Esophagus squamous epithelium (tissue), 5 donors: ENCODE results near the gene NAA60. TPM values are rescaled to one million over a fixed set of nuclear protein-coding genes. Genes with fewer than 3 reads are reported as not detected.
"Not testable (repeated sequence)": the region's sequence is repeated elsewhere in the genome, so short reads cannot be mapped to it uniquely, and the experiment has no call there.

Experiments used
- DNase-seq: peaks from one replicate; lab custom pipeline; 2025; lab: John Stamatoyannopoulos, UW
- H3K27ac ChIP-seq, 4 donors: fragments of 200-600 bp; sonication (generic); one replicate each; pipeline ENCODE4 v1.5.1; 2016 to 2019; ENCODE audit warnings: mild to moderate bottlenecking in 1 of 4
- H3K27me3 ChIP-seq, 4 donors: fragments of 200-600 bp; sonication (generic); 1 replicate in 3 of 4; 2 replicates in 1 of 4; pipeline versions ENCODE4 v1.5.1 to v1.6.0; 2017 to 2021; ENCODE audit warnings: antibody characterized with exemption in 1 of 4
- H3K36me3 ChIP-seq, 3 donors: fragments of 200-600 bp; sonication (generic); one replicate each; pipeline ENCODE4 v1.5.1; 2016 to 2019
- H3K4me1 ChIP-seq, 3 donors: fragments of 200-600 bp; sonication (generic); one replicate each; pipeline ENCODE4 v1.5.1; 2017 to 2019
- H3K4me3 ChIP-seq, 4 donors: fragments of 200-600 bp; sonication (generic); 1 replicate in 3 of 4; 2 replicates in 1 of 4; pipeline ENCODE4 v1.5.1; 2016 to 2019; ENCODE audit warnings: mild to moderate bottlenecking in 2 of 4, moderate library complexity in 1 of 4
- H3K9me3 ChIP-seq, 3 donors: fragments of 200-600 bp; sonication (generic); one replicate each; pipeline ENCODE4 v1.5.1; 2016 to 2019
- POLR2A ChIP-seq, 4 donors: fragments of 450-650 bp; IDR thresholded peaks; one replicate each; pipeline ENCODE4 v1.6.1; 2017; ENCODE audit warnings: antibody characterized with exemption in 4 of 4, mild to moderate bottlenecking in 4 of 4, moderate library complexity in 3 of 4
- WGBS, 2 donors: methylation state at CpG; one replicate each; pipeline ENCODE4 v1.1.5; 2018; 5-methylcytosine and 5-hydroxymethylcytosine counted together
- intact Hi-C: fragments of 100-400 bp; cut with DNase I; formaldehyde crosslinking; loops from one replicate; pipeline ENCODE4 v1.15.0; 2022
- total RNA-seq, 4 donors: library from RNA; depleted of rRNA; stranded (reverse); fragments of >200 nt; gene quantifications; one replicate each; pipeline ENCODE4 v1.1.0, GENCODE V29; 2016
- TF ChIP-seq, protein P1 (sequence below), 6 experiments: fragments of 450-650 bp in 4 of 6; fragments of 200-600 bp in 2 of 6; sonication (generic) in 2 of 6; IDR thresholded peaks; one replicate each; pipeline ENCODE4 v1.5.1; 2016 to 2019; ENCODE audit warnings: antibody characterized with exemption in 6 of 6, mild to moderate bottlenecking in 4 of 6, moderate library complexity in 4 of 6
- donor health status: DM: yes; HTN: yes; CAD: no.

The NAA60 gene
- total RNA-seq, 4 donors from 2014 or later: 21.0 to 31.6 (median 23.7) TPM

DNA sequence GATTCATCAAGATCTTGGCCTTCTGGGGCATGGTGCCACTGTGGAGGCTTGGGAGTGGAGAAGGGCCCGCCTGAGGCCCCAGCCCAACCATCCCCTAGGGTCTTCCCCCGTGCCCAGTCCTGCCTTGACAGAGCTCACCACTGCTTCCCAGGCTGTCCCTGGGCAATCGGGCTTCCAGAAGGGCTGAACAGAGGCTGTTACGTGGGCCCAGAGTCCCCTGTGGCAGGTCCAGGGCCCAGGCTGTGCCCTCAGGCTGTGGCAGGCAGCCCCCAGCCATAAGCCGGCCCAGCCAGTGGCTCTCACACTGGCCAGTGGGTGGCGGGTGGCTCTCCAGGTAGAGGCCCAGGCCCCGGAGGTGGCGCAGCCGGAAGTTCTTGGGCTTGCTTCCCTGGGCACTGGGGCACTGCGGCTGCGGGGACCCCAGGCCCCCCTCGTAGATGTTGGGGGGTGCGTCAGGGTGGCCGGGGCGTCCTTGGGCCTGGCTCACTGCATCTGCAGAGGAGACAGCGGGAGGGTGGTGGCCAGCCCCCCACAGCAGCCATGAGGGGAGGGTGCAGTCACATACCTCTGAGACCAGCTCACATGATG is 51.0 kb downstream of the NAA60 start:
- H3K4me1 ChIP-seq: peaks cover 0 to 14% (median 0%) of the 10 kb centered on the region in 3 donors
- H3K27ac ChIP-seq: no peak overlapping the region
- H3K4me3 ChIP-seq: no peak overlapping the region
- 83 to 100% methylated on average over 2 to 3 of the region's 16 CpGs for WGBS, 2 donors
- no peak for DNase-seq
- H3K9me3 ChIP-seq: no peaks in the 10 kb centered on the region
- TF ChIP-seq, protein P1, sequence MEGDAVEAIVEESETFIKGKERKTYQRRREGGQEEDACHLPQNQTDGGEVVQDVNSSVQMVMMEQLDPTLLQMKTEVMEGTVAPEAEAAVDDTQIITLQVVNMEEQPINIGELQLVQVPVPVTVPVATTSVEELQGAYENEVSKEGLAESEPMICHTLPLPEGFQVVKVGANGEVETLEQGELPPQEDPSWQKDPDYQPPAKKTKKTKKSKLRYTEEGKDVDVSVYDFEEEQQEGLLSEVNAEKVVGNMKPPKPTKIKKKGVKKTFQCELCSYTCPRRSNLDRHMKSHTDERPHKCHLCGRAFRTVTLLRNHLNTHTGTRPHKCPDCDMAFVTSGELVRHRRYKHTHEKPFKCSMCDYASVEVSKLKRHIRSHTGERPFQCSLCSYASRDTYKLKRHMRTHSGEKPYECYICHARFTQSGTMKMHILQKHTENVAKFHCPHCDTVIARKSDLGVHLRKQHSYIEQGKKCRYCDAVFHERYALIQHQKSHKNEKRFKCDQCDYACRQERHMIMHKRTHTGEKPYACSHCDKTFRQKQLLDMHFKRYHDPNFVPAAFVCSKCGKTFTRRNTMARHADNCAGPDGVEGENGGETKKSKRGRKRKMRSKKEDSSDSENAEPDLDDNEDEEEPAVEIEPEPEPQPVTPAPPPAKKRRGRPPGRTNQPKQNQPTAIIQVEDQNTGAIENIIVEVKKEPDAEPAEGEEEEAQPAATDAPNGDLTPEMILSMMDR (IDR thresholded peaks at IDR 0.05): no peak
- no peak for TF ChIP-seq POLR2A (IDR thresholded peaks at IDR 0.05)
- no peaks in the 10 kb centered on the region for H3K36me3 ChIP-seq
- no peaks in the 10 kb centered on the region for H3K27me3 ChIP-seq
- intact Hi-C loops: no loop called here

- Histone ChIP-seq H3K4me1 (peaks cover 0 to 18% (median 2%) of the 10 kb centered on the region in 3 donors), H3K36me3 (no peaks in the 10 kb centered on the region), H3K27ac (no peak within 1 kb of the TSS), H3K9me3 (no peaks in the 10 kb centered on the region), H3K4me3 (no peak within 1 kb of the TSS), H3K27me3 (no peaks in the 10 kb centered on the region)
- WGBS, 2 donors: 67 to 100% methylated on average over 1 to 2 of the region's 3 CpGs
- intact Hi-C loops: no loop called here
- no peak for TF ChIP-seq POLR2A (IDR thresholded peaks at IDR 0.05)
- DNase-seq: no peak
These were observed 51.7 kb downstream of the NAA60 start, which contains the start of gene C16orf90 for GRCh38 chr16:3495176-3495575. Gene C16orf90 (minus strand): TSS chr16:3495489. CDS start chr16:3495421, 68 bp downstream.

DNA sequence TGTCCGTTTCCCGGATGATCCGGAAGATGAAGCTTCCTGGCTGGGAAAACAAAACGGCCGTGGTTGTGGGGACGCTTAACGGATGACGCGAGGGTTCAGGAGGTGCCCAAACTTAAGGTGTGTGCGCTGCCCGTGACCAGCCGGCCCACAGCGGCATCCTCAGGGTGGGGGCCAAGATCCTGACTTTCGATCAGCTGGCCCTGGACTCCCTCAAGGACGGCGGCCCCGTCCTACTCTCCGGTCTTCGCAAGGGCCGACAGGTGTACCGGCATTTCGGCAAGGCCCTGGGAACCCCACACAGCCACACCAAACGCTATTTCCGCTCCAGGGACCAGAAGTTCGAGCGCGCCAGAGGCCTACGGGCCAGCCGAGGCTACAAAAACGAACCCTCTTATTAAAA is 52.9 kb downstream of the NAA60 start:
- DNase-seq: no peak
- peaks cover 3 to 21% (median 7%) of the 10 kb centered on the region in 3 donors for H3K4me1 ChIP-seq
- H3K4me3 ChIP-seq: no peak overlapping the region
- H3K27me3 ChIP-seq: no peaks in the 10 kb centered on the region
- no peaks in the 10 kb centered on the region for H3K9me3 ChIP-seq
- TF ChIP-seq, protein P1 (IDR thresholded peaks at IDR 0.05): no peak
- TF ChIP-seq POLR2A (IDR thresholded peaks at IDR 0.05): no peak
- no peak overlapping the region for H3K27ac ChIP-seq
- WGBS, 2 donors: 92 to 93% methylated on average over 12 to 18 of the region's 30 CpGs
- intact Hi-C loops: no loop called here
- no peaks in the 10 kb centered on the region for H3K36me3 ChIP-seq

DNA sequence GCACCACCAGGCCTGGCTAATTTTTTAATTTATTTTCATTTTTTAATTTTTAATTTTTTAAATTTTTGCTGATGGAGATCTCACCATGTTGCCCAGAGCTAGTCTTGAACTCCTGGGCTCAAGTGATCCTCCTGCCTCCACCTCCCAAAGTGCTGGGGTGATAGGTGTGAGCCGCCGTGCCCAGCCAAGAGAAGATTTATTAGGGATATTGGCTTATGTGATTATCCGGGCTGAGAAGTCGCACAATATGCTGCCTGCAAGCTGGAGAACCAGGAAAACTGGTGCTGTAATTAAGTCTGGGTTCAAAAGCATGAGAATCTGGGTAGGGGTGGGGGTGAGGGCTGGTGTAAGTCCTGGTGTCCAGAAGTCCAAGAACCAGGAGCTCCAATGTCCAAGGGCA is 54.3 kb downstream of the NAA60 start:
- TF ChIP-seq POLR2A (IDR thresholded peaks at IDR 0.05): no peak
- TF ChIP-seq, protein P1 (IDR thresholded peaks at IDR 0.05): no peak
- intact Hi-C loops: no loop called here
- 88 to 94% methylated on average over 3 to 4 of the region's 4 CpGs for WGBS, 2 donors
- H3K4me3 ChIP-seq: no peak overlapping the region
- H3K27me3 ChIP-seq: no peaks in the 10 kb centered on the region
- no peaks in the 10 kb centered on the region for H3K9me3 ChIP-seq
- H3K36me3 ChIP-seq: no peaks in the 10 kb centered on the region
- DNase-seq: no peak
- no peak overlapping the region for H3K27ac ChIP-seq
- H3K4me1 ChIP-seq: peaks cover 10 to 34% (median 20%) of the 10 kb centered on the region in 3 donors

GRCh38 chr16:3498988-3499387 is 55.5 kb downstream of the NAA60 start:
- Histone ChIP-seq H3K36me3 (no peaks in the 10 kb centered on the region), H3K4me1 (peaks cover 10 to 38% (median 27%) of the 10 kb centered on the region in 3 donors), H3K27ac (no peak overlapping the region), H3K9me3 (no peaks in the 10 kb centered on the region), H3K4me3 (no peak overlapping the region), H3K27me3 (no peaks in the 10 kb centered on the region)
- TF ChIP-seq, protein P1 (IDR thresholded peaks at IDR 0.05): no peak
- no peak for TF ChIP-seq POLR2A (IDR thresholded peaks at IDR 0.05)
- 92 to 95% methylated on average over 16 of the region's 16 CpGs for WGBS, 2 donors
- intact Hi-C loops: no loop called here
- no peak for DNase-seq

DNA sequence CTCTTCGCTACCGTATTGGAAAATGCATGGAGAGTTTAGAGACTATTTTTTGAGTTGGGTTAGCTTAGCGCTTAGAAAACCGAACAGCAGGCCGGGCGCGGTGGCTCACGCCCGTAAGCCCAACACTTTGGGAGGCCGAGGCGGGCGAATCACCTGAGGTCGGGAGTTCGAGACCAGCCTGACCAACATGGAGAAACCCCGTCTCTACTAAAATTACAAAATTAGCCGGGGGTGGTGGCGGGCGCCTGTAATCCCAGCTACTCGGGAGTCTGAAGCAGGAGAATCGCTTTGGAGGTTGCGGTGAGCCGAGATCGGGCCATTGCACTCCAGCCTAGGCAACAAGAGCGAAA is 57.9 kb downstream of the NAA60 start:
- Histone ChIP-seq H3K27ac (peak overlapping the region; percentile 58 to 81 (median 68)), H3K36me3 (peaks cover 0 to 19% (median 0%) of the 10 kb centered on the region in 3 donors), H3K4me3 (peak overlapping the region; percentile 69 to 94 (median 86)), H3K4me1 (peaks cover 10 to 40% (median 29%) of the 10 kb centered on the region in 3 donors)
- DNase-seq, H3K27me3 ChIP-seq, intact Hi-C loops, H3K9me3 ChIP-seq: not testable (repeated sequence)
- 21 to 22% methylated on average over 17 to 24 of the region's 24 CpGs for WGBS, 2 donors
